ENCODE data around the gene KATNAL2.

GRCh38 chr18:47121146-47121545, 203.7 kb downstream of the KATNAL2 start:
- TF ChIP-seq MAX (IDR thresholded peaks at IDR 0.05; ENCODE audit: low read depth, low read length) = no peak
- no peak for TF ChIP-seq RAD21 (IDR thresholded peaks at IDR 0.05; ENCODE audit: insufficient read depth, low read depth, low read length)
- TF ChIP-seq RFX5 (IDR thresholded peaks at IDR 0.05; ENCODE audit: low read depth, low read length) = no peak
